Fibroblast of the aortic adventitia (primary cell): ENCODE data around the gene CACNA1F. TPM values are rescaled to one million over a fixed set of nuclear protein-coding genes. Genes with fewer than 3 reads are reported as not detected.

Experiments
- DNase-seq: peaks from one replicate; pipeline ENCODE4 v3.0.0-alpha.2; 2010; ENCODE audit warnings: low read depth
- H3K4me3 ChIP-seq: 2 replicates; pipeline ENCODE4 v1.5.1; 2011; ENCODE audit warnings: low read depth, mild to moderate bottlenecking, control low read depth, low read length, moderate library complexity
- CTCF ChIP-seq: IDR thresholded peaks from 2 replicates; pipeline ENCODE4 v1.5.1; 2011; ENCODE audit warnings: mild to moderate bottlenecking, low read length, control low read depth, inconsistent platforms; ENCODE audit not compliant: insufficient read depth
- total RNA-seq: library from RNA; depleted of rRNA; stranded (reverse); fragments of >200 nt; gene quantifications from 2 replicates; pipeline ENCODE4 v1.2.3, GENCODE V29; 2012; ENCODE audit warnings: low replicate concordance

Gene CACNA1F
- total RNA-seq, 1 donor: not detected

DNA sequence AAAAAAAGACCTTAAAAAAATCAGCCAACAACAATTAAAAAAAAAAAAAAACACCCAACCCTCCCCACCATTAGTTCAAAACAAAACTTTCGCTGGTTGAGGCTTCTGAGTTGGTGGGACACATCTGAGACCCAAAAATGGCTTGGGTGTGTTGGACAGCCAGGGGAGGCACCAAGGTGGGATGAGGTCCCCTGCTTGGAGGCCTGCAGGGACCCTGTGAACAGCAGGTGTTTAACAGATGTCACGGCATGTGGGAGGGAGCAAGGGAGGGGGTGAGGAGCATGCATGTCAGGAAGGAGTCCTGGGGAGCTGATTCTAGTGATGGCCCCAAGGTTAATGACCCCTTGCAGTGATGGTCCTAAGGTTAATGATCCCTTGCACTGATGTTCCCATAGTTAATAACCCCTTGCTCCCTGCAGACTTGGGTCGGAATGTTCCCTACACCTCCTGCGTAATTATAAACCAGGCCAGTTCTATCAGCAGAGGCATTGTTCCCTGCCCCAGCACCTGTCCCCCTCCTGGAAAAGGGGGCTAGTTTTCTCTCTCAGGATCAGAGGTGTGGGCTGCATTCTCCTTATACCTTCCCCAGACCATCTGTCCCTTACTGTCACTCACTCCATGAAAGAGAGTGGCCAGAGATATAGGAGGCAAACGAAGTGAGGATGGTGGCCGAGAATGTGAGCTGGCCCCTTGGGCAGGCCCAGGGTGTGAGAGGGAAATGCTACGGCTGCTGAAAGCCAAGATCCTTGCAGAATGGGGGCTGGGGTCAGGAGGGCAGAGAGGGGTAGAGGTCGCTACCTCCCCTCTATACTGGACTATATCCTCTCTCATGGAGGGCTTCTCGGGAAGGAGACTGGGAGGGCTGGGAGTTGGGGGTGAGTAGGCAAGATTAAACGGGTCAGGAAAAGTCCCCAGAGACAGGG lies 33.6 kb upstream of the CACNA1F start:
- no peak for DNase-seq
- no peak overlapping the region for H3K4me3 ChIP-seq
- TF ChIP-seq CTCF: no peak

DNA sequence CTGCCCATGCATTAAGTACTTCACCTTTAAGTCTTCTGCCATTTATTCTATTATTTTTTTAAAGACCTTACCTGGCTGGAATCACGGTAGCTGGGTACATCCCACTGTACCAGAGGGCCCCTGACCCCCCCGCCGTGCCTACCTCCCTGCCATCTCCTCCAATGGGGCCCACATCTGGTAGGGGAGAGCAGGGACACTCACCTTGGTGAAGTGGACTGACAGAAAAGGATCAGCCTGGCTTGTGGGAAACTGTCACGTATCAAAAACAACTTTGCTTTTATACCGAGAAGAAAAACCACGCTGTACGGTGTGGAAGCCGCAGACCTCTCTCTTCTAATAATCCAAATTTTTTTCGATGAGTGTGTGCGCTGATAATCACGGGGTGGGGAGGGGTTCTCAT lies 31.3 kb upstream of the CACNA1F start, which contains the start of gene FOXP3:
Gene FOXP3 (minus strand): TSS at position 251 of the 400 bp plus-strand sequence. CDS start 6,205 bp downstream, outside the sequence.
- no peak for TF ChIP-seq CTCF
- H3K4me3 ChIP-seq: no peak within 1 kb of the TSS
- no peak for DNase-seq

GRCh38 chrX:49263631-49264030 lies 30.5 kb upstream of the CACNA1F start:
- no peak for TF ChIP-seq CTCF
- H3K4me3 ChIP-seq: no peak overlapping the region
- no peak for DNase-seq

GRCh38 chrX:49262603-49263002 lies 29.5 kb upstream of the CACNA1F start:
- no peak overlapping the region for H3K4me3 ChIP-seq
- DNase-seq: no peak
- TF ChIP-seq CTCF: no peak

GRCh38 chrX:49260221-49260985 lies 27.3 kb upstream of the CACNA1F start:
- H3K4me3 ChIP-seq: no peak overlapping the region
- TF ChIP-seq CTCF: no peak
- no peak for DNase-seq

GRCh38 chrX:49258749-49259124 lies 25.6 kb upstream of the CACNA1F start:
- no peak for TF ChIP-seq CTCF
- no peak overlapping the region for H3K4me3 ChIP-seq
- no peak for DNase-seq
